Breast epithelium (tissue), 4 donors: Measurements from ENCODE around the gene NAPG. TPM values are rescaled to one million over a fixed set of nuclear protein-coding genes. Genes with fewer than 3 reads are reported as not detected.

Source experiments
- DNase-seq, 2 donors: peaks; one replicate each; pipeline ENCODE4 v3.0.0-alpha.2; 2019; ENCODE audit warnings: low spot score in 2 of 2
- H3K27ac ChIP-seq, 2 donors: fragments of 200-600 bp; sonication (generic) in 1 of 2; one replicate each; pipeline ENCODE4 v1.5.1; 2016 to 2019; ENCODE audit warnings: mild to moderate bottlenecking in 1 of 2
- H3K27me3 ChIP-seq, 2 donors: fragments of 200-600 bp; sonication (generic) in 1 of 2; one replicate each; pipeline versions ENCODE4 v1.5.1 to v1.6.0; 2017 to 2019; ENCODE audit warnings: control low read depth in 1 of 2, mild to moderate bottlenecking in 1 of 2
- H3K36me3 ChIP-seq: fragments of 200-600 bp; one replicate; pipeline ENCODE4 v1.5.1; 2019
- H3K4me1 ChIP-seq, 2 donors: fragments of 200-600 bp; sonication (generic); one replicate each; pipeline ENCODE4 v1.5.1; 2016 to 2019; ENCODE audit warnings: control low read depth in 1 of 2
- H3K4me3 ChIP-seq, 3 donors: fragments of 200-600 bp; sonication (generic); 1 replicate in 2 of 3; 2 replicates in 1 of 3; pipeline ENCODE4 v1.5.1; 2016 to 2019; ENCODE audit warnings: mild to moderate bottlenecking in 3 of 3, moderate library complexity in 2 of 3
- H3K9me3 ChIP-seq, 2 donors: fragments of 200-600 bp; sonication (generic) in 1 of 2; one replicate each; pipeline ENCODE4 v1.5.1; 2016 to 2019; ENCODE audit warnings: control low read depth in 1 of 2
- POLR2A ChIP-seq: fragments of 450-650 bp; IDR thresholded peaks from one replicate; pipeline ENCODE4 v1.6.1; 2016; ENCODE audit warnings: antibody characterized with exemption, mild to moderate bottlenecking, moderate library complexity
- POLR2AphosphoS5 ChIP-seq, 3 donors: sonication (generic); formaldehyde crosslinking; IDR thresholded peaks; one replicate each; pipeline ENCODE4 v1.6.1; 2017; ENCODE audit warnings: antibody characterized with exemption in 3 of 3
- intact Hi-C: fragments of 100-400 bp; cut with DNase I; formaldehyde crosslinking; loops from one replicate; pipeline ENCODE4 v1.15.1; 2023; ENCODE audit warnings: low total_unique reads
- total RNA-seq, 3 donors: library from RNA; depleted of rRNA; stranded (reverse); fragments of >200 nt; gene quantifications; one replicate each; pipeline ENCODE4 v1.1.0, GENCODE V29; 2016
- TF ChIP-seq, protein P1 (sequence below), 3 donors: fragments of 450-650 bp; IDR thresholded peaks; one replicate each; pipeline ENCODE4 v1.5.1; 2016 to 2017; ENCODE audit warnings: antibody characterized with exemption in 3 of 3, mild to moderate bottlenecking in 3 of 3, moderate library complexity in 3 of 3

NAPG gene
- 10 to 100 TPM; 23.2 to 46.7 (median 24.6) TPM for total RNA-seq

- H3K36me3 ChIP-seq = no peaks in the 10 kb centered on the region
- peak within 1 kb of the TSS; percentile 94 to 95 for H3K27ac ChIP-seq
- H3K9me3 ChIP-seq = no peaks in the 10 kb centered on the region
- H3K4me1 ChIP-seq = no peaks in the 10 kb centered on the region
- H3K4me3 ChIP-seq = peak within 1 kb of the TSS; percentile 87 to 99 (median 98)
- TF ChIP-seq POLR2AphosphoS5 (IDR thresholded peaks at IDR 0.05) (peak; percentile 78 to 91 (median 85)), POLR2A (no peak)
- TF ChIP-seq, protein P1, sequence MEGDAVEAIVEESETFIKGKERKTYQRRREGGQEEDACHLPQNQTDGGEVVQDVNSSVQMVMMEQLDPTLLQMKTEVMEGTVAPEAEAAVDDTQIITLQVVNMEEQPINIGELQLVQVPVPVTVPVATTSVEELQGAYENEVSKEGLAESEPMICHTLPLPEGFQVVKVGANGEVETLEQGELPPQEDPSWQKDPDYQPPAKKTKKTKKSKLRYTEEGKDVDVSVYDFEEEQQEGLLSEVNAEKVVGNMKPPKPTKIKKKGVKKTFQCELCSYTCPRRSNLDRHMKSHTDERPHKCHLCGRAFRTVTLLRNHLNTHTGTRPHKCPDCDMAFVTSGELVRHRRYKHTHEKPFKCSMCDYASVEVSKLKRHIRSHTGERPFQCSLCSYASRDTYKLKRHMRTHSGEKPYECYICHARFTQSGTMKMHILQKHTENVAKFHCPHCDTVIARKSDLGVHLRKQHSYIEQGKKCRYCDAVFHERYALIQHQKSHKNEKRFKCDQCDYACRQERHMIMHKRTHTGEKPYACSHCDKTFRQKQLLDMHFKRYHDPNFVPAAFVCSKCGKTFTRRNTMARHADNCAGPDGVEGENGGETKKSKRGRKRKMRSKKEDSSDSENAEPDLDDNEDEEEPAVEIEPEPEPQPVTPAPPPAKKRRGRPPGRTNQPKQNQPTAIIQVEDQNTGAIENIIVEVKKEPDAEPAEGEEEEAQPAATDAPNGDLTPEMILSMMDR (IDR thresholded peaks at IDR 0.05) = no peak
- no peaks in the 10 kb centered on the region for H3K27me3 ChIP-seq
- DNase-seq = peak; percentile 80 to 82
- intact Hi-C loops = no loop called here
Measured at GRCh38 chr18:10525697-10526560, at the start of gene NAPG. Gene NAPG, plus strand, starts transcription at chr18:10526027. Its CDS starts 76 bp downstream, at chr18:10526103.

DNA sequence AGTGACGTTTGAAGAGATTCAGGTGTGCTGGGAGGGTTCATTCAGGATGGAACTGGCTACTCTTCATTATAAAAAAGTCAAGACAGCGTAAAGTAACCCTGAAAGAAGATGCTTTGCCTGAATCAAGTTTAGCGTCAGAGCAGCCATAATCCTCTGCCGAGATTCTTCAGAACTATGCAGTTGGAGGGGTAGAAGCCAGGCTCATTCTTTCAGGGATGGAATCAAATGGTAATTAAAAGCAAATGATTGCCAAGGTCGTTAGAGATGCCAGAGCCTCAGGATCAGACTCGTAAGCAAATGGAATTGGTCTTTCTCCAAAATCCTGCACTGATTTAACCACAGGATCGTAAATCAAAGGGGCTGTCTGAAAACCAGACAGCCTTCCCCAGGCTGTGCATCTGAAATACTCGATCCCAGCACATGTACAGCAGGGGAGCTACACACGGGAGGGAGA, 49.5 kb upstream of the NAPG start:
- Histone ChIP-seq H3K4me3 (no peak overlapping the region), H3K36me3 (no peaks in the 10 kb centered on the region), H3K9me3 (no peaks in the 10 kb centered on the region), H3K27ac (peak overlapping the region; percentile 71 to 80), H3K4me1 (peaks cover 0 to 14% of the 10 kb centered on the region in 2 donors), H3K27me3 (no peaks in the 10 kb centered on the region)
- no peak for TF ChIP-seq POLR2A
- TF ChIP-seq, protein P1 (IDR thresholded peaks at IDR 0.05) = no peak
- no peak for TF ChIP-seq POLR2AphosphoS5 (IDR thresholded peaks at IDR 0.05)
- DNase-seq = no peak
- intact Hi-C loops = no loop called here

- TF ChIP-seq, protein P1 (IDR thresholded peaks at IDR 0.05) = no peak
- TF ChIP-seq POLR2A = no peak
- no peak for TF ChIP-seq POLR2AphosphoS5 (IDR thresholded peaks at IDR 0.05)
- H3K36me3 ChIP-seq = no peaks in the 10 kb centered on the region
- intact Hi-C loops = no loop called here
- no peak overlapping the region for H3K4me3 ChIP-seq
- peak overlapping the region; percentile 71 to 80 for H3K27ac ChIP-seq
- H3K4me1 ChIP-seq = peaks cover 0 to 14% of the 10 kb centered on the region in 2 donors
- no peaks in the 10 kb centered on the region for H3K27me3 ChIP-seq
- no peaks in the 10 kb centered on the region for H3K9me3 ChIP-seq
- DNase-seq = no peak
Measured at GRCh38 chr18:10477121-10477862, 48.5 kb upstream of the NAPG start.

GRCh38 chr18:10477863-10478260, 48.0 kb upstream of the NAPG start:
- intact Hi-C loops = no loop called here
- no peak for DNase-seq
- Histone ChIP-seq H3K27ac (peak overlapping the region in 1 of 2 donors; percentile 30), H3K27me3 (no peaks in the 10 kb centered on the region), H3K36me3 (no peaks in the 10 kb centered on the region), H3K4me3 (no peak overlapping the region), H3K9me3 (no peaks in the 10 kb centered on the region), H3K4me1 (peaks cover 0 to 14% of the 10 kb centered on the region in 2 donors)
- no peak for TF ChIP-seq POLR2AphosphoS5 (IDR thresholded peaks at IDR 0.05)
- TF ChIP-seq, protein P1 (IDR thresholded peaks at IDR 0.05) = no peak
- no peak for TF ChIP-seq POLR2A
